Measurements from ENCODE around the gene TMEM245.

TMEM245 gene

DNA sequence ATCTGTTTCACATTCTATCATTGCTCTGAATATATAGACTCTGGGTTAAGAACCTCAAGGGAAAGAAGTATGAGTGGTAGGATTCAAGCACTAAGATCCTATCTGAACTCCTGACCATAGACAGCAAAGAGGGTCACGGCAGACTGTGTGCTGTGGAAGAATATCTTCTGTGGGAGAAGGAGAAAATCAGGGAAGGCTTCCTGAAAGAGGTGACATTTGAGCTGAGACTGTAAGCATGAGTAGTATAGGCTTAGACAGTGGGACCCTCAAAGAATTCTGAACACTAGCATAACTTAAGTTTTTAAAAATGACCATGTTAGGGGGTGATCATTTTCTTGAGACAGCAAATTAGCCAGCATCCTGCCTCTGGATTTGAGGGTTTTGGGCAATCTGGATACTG is 43.4 kb upstream of the TMEM245 start:
- Histone ChIP-seq H3K27ac (ENCODE audit: insufficient read depth in 1 of 2, low read depth in 1 of 2, low read length in 2 of 2, poor library complexity in 1 of 2, severe bottlenecking in 2 of 2) (no peak overlapping the region), H3K4me1 (ENCODE audit: control extremely low read depth in 1 of 4, control insufficient read depth in 4 of 4, insufficient read depth in 4 of 4, low read length in 3 of 4) (peaks cover 0 to 5% (median 1%) of the 10 kb centered on the region in 4 experiments), H3K27me3 (replicated peaks in 2 of 5; ENCODE audit: control insufficient read depth in 4 of 5, insufficient read depth in 5 of 5, low read length in 4 of 5) (peaks cover 5 to 54% (median 24%) of the 10 kb centered on the region in 5 experiments), H3K4me3 (ENCODE audit: control insufficient read depth in 1 of 7, extremely low read depth in 1 of 7, insufficient read depth in 4 of 7, low read depth in 2 of 7, low read length in 6 of 7) (no peak overlapping the region), H3K9me3 (ENCODE audit: control extremely low read depth in 1 of 5, control insufficient read depth in 4 of 5, insufficient read depth in 2 of 5, low read depth in 1 of 5, low read length in 4 of 5) (peaks cover 0 to 16% (median 9%) of the 10 kb centered on the region in 5 experiments), H3K36me3 (ENCODE audit: control insufficient read depth in 4 of 4, insufficient read depth in 4 of 4, low read length in 3 of 4) (no peaks in the 10 kb centered on the region)
- 100% methylated on average over 1 of the region's 1 CpG for WGBS (ENCODE audit: insufficient coverage)
- ChIA-PET CTCF (no interaction called here), POLR2A (no interaction called here)
- DNase-seq = no peak

DNA sequence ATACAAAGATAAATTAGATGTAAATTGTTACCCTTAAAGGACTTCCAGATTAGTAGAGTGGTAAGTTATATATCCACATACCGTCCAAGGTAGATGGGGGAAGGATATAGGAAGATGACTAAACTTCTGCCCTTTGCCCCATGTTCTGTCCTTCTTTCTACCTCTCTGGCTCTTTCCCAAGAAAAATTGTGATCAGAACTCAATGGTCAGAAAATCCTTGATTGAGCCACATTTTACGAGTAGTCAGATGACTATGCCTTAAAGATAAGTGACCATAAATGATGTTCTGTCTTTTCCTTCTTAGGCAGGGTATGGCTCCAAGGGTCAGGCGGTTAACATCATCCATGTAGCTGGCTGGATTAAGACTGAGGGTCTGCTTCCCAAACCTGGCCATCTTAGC is 42.9 kb upstream of the TMEM245 start:
- POLR2A ChIA-PET = no interaction called here

DNA sequence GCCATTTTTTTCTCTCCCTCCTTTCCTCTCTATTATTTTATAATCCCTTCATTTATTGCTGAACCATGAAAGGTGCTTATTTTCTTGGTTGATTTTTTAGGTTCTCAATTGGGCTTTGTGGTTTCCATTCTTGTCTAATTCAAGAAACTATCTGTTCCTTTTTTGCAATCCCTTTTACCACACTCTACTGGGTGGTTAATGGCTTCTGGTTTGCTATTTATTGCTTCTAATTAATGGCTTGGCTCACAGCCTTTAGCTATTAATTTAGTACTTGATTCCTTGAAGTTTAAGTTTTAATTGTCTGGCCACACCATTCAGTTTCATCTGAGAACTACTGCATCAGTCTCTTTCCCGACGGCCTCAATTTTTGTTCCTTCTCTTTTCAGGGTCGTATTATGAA is 41.7 kb upstream of the TMEM245 start:
- ChIA-PET CTCF (no interaction called here), POLR2A (no interaction called here)
- H3K4me3 ChIP-seq (ENCODE audit: control insufficient read depth in 1 of 7, extremely low read depth in 1 of 7, insufficient read depth in 4 of 7, low read depth in 2 of 7, low read length in 6 of 7) = no peak overlapping the region
- no peak overlapping the region for H3K27ac ChIP-seq (ENCODE audit: insufficient read depth in 1 of 2, low read depth in 1 of 2, low read length in 2 of 2, poor library complexity in 1 of 2, severe bottlenecking in 2 of 2)
- H3K9me3 ChIP-seq (ENCODE audit: control extremely low read depth in 1 of 5, control insufficient read depth in 4 of 5, insufficient read depth in 2 of 5, low read depth in 1 of 5, low read length in 4 of 5) = peaks cover 0 to 16% (median 9%) of the 10 kb centered on the region in 5 experiments
- no peaks in the 10 kb centered on the region for H3K36me3 ChIP-seq (ENCODE audit: control insufficient read depth in 4 of 4, insufficient read depth in 4 of 4, low read length in 3 of 4)
- H3K27me3 ChIP-seq (replicated peaks in 2 of 5; ENCODE audit: control insufficient read depth in 4 of 5, insufficient read depth in 5 of 5, low read length in 4 of 5) = peaks cover 0 to 41% (median 16%) of the 10 kb centered on the region in 5 experiments
- 100% methylated on average over 1 of the region's 3 CpGs for WGBS (ENCODE audit: insufficient coverage)
- DNase-seq = no peak
- H3K4me1 ChIP-seq (ENCODE audit: control extremely low read depth in 1 of 4, control insufficient read depth in 4 of 4, insufficient read depth in 4 of 4, low read length in 3 of 4) = no peaks in the 10 kb centered on the region

More for the DNA sequence above, 42.9 kb upstream of the TMEM245 start:
- 94% methylated on average over 2 of the region's 3 CpGs for WGBS (ENCODE audit: insufficient coverage)
- H3K4me1 ChIP-seq (ENCODE audit: control extremely low read depth in 1 of 4, control insufficient read depth in 4 of 4, insufficient read depth in 4 of 4, low read length in 3 of 4) = peaks cover 0 to 5% (median 1%) of the 10 kb centered on the region in 4 experiments
- CTCF ChIA-PET = no interaction called here
- peaks cover 0 to 50% (median 22%) of the 10 kb centered on the region in 5 experiments for H3K27me3 ChIP-seq (replicated peaks in 2 of 5; ENCODE audit: control insufficient read depth in 4 of 5, insufficient read depth in 5 of 5, low read length in 4 of 5)
- H3K4me3 ChIP-seq (ENCODE audit: control insufficient read depth in 1 of 7, extremely low read depth in 1 of 7, insufficient read depth in 4 of 7, low read depth in 2 of 7, low read length in 6 of 7) = no peak overlapping the region
- DNase-seq = no peak
- peaks cover 0 to 16% (median 9%) of the 10 kb centered on the region in 5 experiments for H3K9me3 ChIP-seq (ENCODE audit: control extremely low read depth in 1 of 5, control insufficient read depth in 4 of 5, insufficient read depth in 2 of 5, low read depth in 1 of 5, low read length in 4 of 5)
- no peaks in the 10 kb centered on the region for H3K36me3 ChIP-seq (ENCODE audit: control insufficient read depth in 4 of 4, insufficient read depth in 4 of 4, low read length in 3 of 4)
- H3K27ac ChIP-seq (ENCODE audit: insufficient read depth in 1 of 2, low read depth in 1 of 2, low read length in 2 of 2, poor library complexity in 1 of 2, severe bottlenecking in 2 of 2) = no peak overlapping the region

DNA sequence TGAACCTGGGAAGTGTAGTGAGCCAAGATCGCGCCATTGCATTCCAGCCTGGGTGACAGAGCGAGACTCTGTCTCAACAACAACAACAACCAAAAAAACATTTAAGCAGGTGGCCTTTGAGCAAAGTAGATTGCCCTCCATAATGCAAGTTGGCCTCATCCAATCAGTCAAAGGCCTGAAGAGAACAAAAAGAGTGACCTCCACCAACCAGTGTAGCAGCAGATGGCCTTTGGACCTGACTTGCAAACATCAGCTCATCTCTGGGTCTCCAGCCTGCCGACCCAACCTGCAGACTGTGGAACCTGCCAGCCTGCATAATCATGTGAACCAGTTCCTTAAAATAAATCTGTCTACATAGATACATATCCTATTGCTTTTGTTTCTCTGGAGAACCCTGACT is 39.8 kb upstream of the TMEM245 start:
- ChIA-PET CTCF (no interaction called here), POLR2A (no interaction called here)
- no peak overlapping the region for H3K4me3 ChIP-seq (ENCODE audit: control insufficient read depth in 1 of 7, extremely low read depth in 1 of 7, insufficient read depth in 4 of 7, low read depth in 2 of 7, low read length in 6 of 7)
- H3K36me3 ChIP-seq (ENCODE audit: control insufficient read depth in 4 of 4, insufficient read depth in 4 of 4, low read length in 3 of 4) = no peaks in the 10 kb centered on the region
- DNase-seq = no peak
- peaks cover 0 to 23% (median 9%) of the 10 kb centered on the region in 5 experiments for H3K27me3 ChIP-seq (replicated peaks in 2 of 5; ENCODE audit: control insufficient read depth in 4 of 5, insufficient read depth in 5 of 5, low read length in 4 of 5)
- peaks cover 0 to 1% (median 0%) of the 10 kb centered on the region in 5 experiments for H3K9me3 ChIP-seq (ENCODE audit: control extremely low read depth in 1 of 5, control insufficient read depth in 4 of 5, insufficient read depth in 2 of 5, low read depth in 1 of 5, low read length in 4 of 5)
- 88% methylated on average over 4 of the region's 4 CpGs for WGBS (ENCODE audit: insufficient coverage)
- no peak overlapping the region for H3K27ac ChIP-seq (ENCODE audit: insufficient read depth in 1 of 2, low read depth in 1 of 2, low read length in 2 of 2, poor library complexity in 1 of 2, severe bottlenecking in 2 of 2)
- H3K4me1 ChIP-seq (ENCODE audit: control extremely low read depth in 1 of 4, control insufficient read depth in 4 of 4, insufficient read depth in 4 of 4, low read length in 3 of 4) = no peaks in the 10 kb centered on the region

DNA sequence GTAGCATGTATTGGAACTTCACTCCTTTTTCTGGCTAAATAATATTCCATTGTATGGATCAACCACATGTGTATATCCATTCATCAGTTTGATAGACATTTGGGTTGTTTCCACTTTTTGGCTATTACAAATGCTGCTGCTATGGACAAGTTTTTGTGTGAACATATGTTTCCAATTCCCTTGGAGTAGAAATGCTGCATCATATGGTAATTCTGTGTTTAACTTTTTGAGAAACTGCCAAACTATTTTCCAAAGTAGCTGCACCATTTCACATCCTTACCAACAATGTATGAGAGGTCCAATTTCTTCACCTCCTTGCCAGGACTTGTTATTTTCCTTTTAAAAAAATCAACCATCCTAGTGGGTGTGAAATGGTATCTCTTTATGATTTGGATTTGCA is 38.9 kb upstream of the TMEM245 start:
- DNase-seq = no peak
- no peaks in the 10 kb centered on the region for H3K36me3 ChIP-seq (ENCODE audit: control insufficient read depth in 4 of 4, insufficient read depth in 4 of 4, low read length in 3 of 4)
- POLR2A ChIA-PET = no interaction called here
- no peaks in the 10 kb centered on the region for H3K4me1 ChIP-seq (ENCODE audit: control extremely low read depth in 1 of 4, control insufficient read depth in 4 of 4, insufficient read depth in 4 of 4, low read length in 3 of 4)
- H3K4me3 ChIP-seq (ENCODE audit: control insufficient read depth in 1 of 7, extremely low read depth in 1 of 7, insufficient read depth in 4 of 7, low read depth in 2 of 7, low read length in 6 of 7) = no peak overlapping the region
- H3K9me3 ChIP-seq (ENCODE audit: control extremely low read depth in 1 of 5, control insufficient read depth in 4 of 5, insufficient read depth in 2 of 5, low read depth in 1 of 5, low read length in 4 of 5) = peaks cover 0 to 7% (median 4%) of the 10 kb centered on the region in 5 experiments
- CTCF ChIA-PET = no interaction called here
- no peak overlapping the region for H3K27ac ChIP-seq (ENCODE audit: insufficient read depth in 1 of 2, low read depth in 1 of 2, low read length in 2 of 2, poor library complexity in 1 of 2, severe bottlenecking in 2 of 2)
- H3K27me3 ChIP-seq (replicated peaks in 2 of 5; ENCODE audit: control insufficient read depth in 4 of 5, insufficient read depth in 5 of 5, low read length in 4 of 5) = peaks cover 0 to 16% (median 3%) of the 10 kb centered on the region in 5 experiments

DNA sequence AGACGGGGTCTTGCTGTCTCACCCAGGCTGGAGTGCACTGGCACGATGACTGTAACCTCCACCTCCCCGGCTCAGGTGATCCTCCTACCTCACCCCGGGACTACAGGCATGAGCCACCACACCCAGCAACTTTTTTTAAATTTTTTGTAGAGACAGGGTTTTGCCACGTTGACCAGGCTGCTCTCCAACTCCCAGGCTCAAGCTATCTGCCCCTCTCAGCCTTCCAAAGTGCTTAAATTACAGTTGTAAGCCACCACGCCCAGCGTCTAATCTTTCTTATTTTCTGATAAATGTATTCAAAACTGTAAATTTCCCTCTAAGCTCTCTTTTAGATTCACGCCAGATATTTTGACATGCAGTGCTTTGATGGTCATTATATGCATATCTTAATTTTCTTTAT is 37.0 kb upstream of the TMEM245 start:
- 98% methylated on average over 5 of the region's 8 CpGs for WGBS (ENCODE audit: insufficient coverage)
- H3K27ac ChIP-seq (ENCODE audit: insufficient read depth in 1 of 2, low read depth in 1 of 2, low read length in 2 of 2, poor library complexity in 1 of 2, severe bottlenecking in 2 of 2) = no peak overlapping the region
- H3K36me3 ChIP-seq (ENCODE audit: control insufficient read depth in 4 of 4, insufficient read depth in 4 of 4, low read length in 3 of 4) = no peaks in the 10 kb centered on the region
- DNase-seq = peak in 1 of 3 donors; percentile 31
- H3K27me3 ChIP-seq (replicated peaks in 2 of 5; ENCODE audit: control insufficient read depth in 4 of 5, insufficient read depth in 5 of 5, low read length in 4 of 5) = peaks cover 0 to 8% (median 0%) of the 10 kb centered on the region in 5 experiments
- no peak overlapping the region for H3K4me3 ChIP-seq (ENCODE audit: control insufficient read depth in 1 of 7, extremely low read depth in 1 of 7, insufficient read depth in 4 of 7, low read depth in 2 of 7, low read length in 6 of 7)
- no peaks in the 10 kb centered on the region for H3K4me1 ChIP-seq (ENCODE audit: control extremely low read depth in 1 of 4, control insufficient read depth in 4 of 4, insufficient read depth in 4 of 4, low read length in 3 of 4)
- POLR2A ChIA-PET = no interaction called here
- peaks cover 0 to 15% (median 10%) of the 10 kb centered on the region in 5 experiments for H3K9me3 ChIP-seq (ENCODE audit: control extremely low read depth in 1 of 5, control insufficient read depth in 4 of 5, insufficient read depth in 2 of 5, low read depth in 1 of 5, low read length in 4 of 5)
- CTCF ChIA-PET = no interaction called here

DNA sequence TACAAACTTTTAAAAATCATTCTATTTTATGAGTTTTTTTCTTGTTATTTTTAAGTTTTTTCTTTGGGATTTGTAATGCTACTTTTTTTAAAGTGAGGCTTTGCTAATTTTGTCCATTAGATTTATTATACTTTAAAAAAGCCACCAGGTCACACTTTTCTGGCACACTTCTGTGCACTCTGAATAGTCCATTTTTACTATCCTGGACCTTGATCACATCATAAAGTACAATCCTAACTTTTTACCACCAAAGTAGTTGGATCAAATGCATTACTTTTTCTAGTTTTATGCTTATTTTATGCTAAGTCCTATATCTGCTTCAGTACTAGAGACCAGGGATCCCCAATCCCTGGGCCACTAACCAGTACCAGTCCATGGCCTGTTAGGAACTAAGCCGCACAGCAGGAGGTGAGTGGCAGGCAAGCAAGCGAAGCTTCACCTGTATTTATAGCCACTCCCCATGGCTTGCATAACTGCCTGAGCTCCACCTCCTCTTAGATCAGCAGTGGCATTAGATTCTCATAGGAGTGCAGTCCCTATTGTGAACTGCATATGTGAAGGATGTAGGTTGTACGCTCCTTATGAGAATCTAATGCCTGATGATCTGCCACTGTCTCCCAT is 31.3 kb upstream of the TMEM245 start:
- WGBS (ENCODE audit: insufficient coverage) = 100% methylated on average over 2 of the region's 3 CpGs
- ChIA-PET CTCF (no interaction called here), POLR2A (no interaction called here)
- H3K27ac ChIP-seq (ENCODE audit: insufficient read depth in 1 of 2, low read depth in 1 of 2, low read length in 2 of 2, poor library complexity in 1 of 2, severe bottlenecking in 2 of 2) = no peak overlapping the region
- peaks cover 0 to 2% (median 0%) of the 10 kb centered on the region in 5 experiments for H3K27me3 ChIP-seq (replicated peaks in 2 of 5; ENCODE audit: control insufficient read depth in 4 of 5, insufficient read depth in 5 of 5, low read length in 4 of 5)
- no peak for DNase-seq
- no peak overlapping the region for H3K4me3 ChIP-seq (ENCODE audit: control insufficient read depth in 1 of 7, extremely low read depth in 1 of 7, insufficient read depth in 4 of 7, low read depth in 2 of 7, low read length in 6 of 7)
- peaks cover 0 to 17% (median 10%) of the 10 kb centered on the region in 5 experiments for H3K9me3 ChIP-seq (ENCODE audit: control extremely low read depth in 1 of 5, control insufficient read depth in 4 of 5, insufficient read depth in 2 of 5, low read depth in 1 of 5, low read length in 4 of 5)
- no peaks in the 10 kb centered on the region for H3K4me1 ChIP-seq (ENCODE audit: control extremely low read depth in 1 of 4, control insufficient read depth in 4 of 4, insufficient read depth in 4 of 4, low read length in 3 of 4)
- no peaks in the 10 kb centered on the region for H3K36me3 ChIP-seq (ENCODE audit: control insufficient read depth in 4 of 4, insufficient read depth in 4 of 4, low read length in 3 of 4)
